RWPE1 (cell line): ENCODE data around the gene CDKAL1.

Experiments
- CTCF ChIA-PET: fragments of 350-600 bp; sonication (Branson Sonifier 250); formaldehyde crosslinking; extraction: SDS; loops from one replicate; lab custom pipeline; 2021; lab: Yijun Ruan, JAX
- POLR2A ChIA-PET: fragments of 400-600 bp; formaldehyde crosslinking; extraction: SDS; loops from one replicate; lab custom pipeline; 2020; ENCODE audit warnings: antibody characterized with exemption; ENCODE audit not compliant: low non-redundant PET; lab: Yijun Ruan, JAX
- DNase-seq: peaks from one replicate; pipeline ENCODE4 v3.0.0; 2012; ENCODE audit warnings: low spot score
- H3K27ac ChIP-seq: fragments of 450-650 bp; 2 replicates; pipeline ENCODE4 v1.5.1; 2017
- TF ChIP-seq, protein P1 (sequence below): fragments of 450-650 bp; conservative IDR thresholded peaks from 2 replicates; pipeline ENCODE4 v1.5.1; 2017; ENCODE audit warnings: low read depth, mild to moderate bottlenecking

CDKAL1 gene

DNA sequence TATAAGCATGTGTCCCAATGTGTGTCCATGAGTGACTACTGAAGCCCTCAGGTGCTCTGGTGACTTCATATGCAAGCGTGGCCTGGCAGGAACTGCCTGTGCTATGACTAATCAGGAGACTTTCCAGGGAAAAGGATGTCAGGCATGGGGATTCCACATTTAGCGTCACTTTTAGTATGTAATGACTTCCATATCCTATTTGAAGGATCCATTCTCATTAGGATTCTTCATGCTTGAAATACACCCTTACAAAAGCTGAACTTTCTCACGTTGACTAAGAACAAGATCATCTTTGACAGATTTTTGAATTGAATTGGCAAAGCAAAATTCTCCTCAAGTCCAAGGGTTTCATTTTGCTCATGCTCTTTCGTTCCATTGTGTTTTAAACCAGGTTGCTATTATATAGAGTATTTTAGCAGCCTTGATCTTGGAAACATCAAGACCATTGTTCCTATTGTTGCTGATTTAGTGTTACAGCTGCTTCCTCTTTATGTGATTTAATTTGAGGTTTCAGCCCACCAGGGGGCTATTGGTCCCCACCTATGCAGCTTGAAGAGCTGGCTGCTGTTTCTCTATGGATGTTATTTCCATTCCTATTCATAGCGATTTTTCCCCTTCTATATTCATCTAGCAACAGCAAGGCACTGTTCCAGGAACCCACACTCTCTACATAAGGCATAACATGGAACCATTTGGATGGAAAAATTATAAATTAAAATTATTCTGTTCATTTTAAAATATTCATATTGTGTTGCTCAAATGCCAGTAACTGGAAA is 418.6 kb downstream of the CDKAL1 start:
- peak; percentile 46 for DNase-seq

DNA sequence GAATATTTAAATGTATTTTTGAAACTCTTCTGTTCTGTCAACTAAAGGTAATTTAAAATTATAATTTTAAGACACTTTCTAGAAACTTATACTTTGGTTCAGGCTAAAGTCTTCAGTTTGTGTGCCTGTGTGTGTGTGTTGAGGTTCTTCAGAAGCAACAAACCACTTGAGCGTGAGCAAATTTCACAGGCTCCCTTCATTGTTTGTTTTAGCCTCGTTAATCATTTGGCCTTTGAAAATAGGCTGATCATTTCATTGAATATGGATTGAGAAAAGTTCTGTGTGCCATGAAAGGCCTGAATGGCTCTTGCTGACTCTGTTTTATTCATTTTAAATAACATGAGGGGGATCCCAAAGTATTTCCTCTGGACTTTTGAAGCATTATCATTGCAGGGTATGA is 420.1 kb downstream of the CDKAL1 start:
- TF ChIP-seq, protein P1, sequence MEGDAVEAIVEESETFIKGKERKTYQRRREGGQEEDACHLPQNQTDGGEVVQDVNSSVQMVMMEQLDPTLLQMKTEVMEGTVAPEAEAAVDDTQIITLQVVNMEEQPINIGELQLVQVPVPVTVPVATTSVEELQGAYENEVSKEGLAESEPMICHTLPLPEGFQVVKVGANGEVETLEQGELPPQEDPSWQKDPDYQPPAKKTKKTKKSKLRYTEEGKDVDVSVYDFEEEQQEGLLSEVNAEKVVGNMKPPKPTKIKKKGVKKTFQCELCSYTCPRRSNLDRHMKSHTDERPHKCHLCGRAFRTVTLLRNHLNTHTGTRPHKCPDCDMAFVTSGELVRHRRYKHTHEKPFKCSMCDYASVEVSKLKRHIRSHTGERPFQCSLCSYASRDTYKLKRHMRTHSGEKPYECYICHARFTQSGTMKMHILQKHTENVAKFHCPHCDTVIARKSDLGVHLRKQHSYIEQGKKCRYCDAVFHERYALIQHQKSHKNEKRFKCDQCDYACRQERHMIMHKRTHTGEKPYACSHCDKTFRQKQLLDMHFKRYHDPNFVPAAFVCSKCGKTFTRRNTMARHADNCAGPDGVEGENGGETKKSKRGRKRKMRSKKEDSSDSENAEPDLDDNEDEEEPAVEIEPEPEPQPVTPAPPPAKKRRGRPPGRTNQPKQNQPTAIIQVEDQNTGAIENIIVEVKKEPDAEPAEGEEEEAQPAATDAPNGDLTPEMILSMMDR = no peak
- no peak for DNase-seq
- POLR2A ChIA-PET = no interaction called here
- H3K27ac ChIP-seq = no peak overlapping the region
- CTCF ChIA-PET = no interaction called here

More for the DNA sequence above, 418.6 kb downstream of the CDKAL1 start:
- ChIA-PET CTCF (interaction anchor here (0.6 kb wide), 1 partner anchor 87 kb away, joined by 3 read pairs; no protein-coding TSS in a partner anchor), POLR2A (no interaction called here)
- H3K27ac ChIP-seq = no peak overlapping the region
- TF ChIP-seq, protein P1 = no peak

DNA sequence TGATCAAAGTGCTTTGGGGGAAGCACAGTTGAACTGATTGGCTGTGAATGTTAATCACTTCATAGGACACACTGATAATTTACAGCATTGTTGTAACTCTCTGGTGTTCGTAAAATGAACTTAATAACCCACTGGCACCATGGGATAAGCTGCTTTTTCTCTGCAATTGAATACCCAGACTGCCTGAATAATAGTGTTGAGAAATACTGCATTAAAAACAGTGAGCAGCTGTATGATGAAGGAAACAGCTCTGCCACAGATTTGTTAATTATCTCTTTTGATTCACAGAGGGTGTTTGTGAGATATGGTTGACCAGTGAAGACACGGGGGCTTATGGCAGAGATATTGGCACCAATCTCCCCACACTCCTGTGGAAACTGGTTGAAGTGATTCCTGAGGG is 420.9 kb downstream of the CDKAL1 start:
- H3K27ac ChIP-seq = no peak overlapping the region
- CTCF ChIA-PET = no interaction called here

DNA sequence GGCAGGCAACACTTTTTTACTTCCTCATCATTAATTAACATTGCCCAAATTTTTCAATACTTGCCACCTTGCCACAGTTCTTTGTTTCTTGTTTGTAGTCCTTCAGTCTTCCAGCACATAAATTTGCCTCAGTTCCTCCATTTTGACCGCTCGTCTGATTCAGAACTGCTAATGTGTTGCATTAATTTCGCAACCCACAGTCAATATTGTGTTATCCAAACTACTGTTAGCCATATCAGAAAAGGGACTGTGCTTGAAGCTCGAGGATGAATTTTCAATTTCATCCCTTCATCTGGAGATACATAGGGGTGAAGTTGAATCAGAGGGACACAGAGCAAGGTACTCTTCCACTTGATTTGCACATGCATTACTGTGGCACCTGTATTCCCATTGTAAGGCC is 421.5 kb downstream of the CDKAL1 start:
- DNase-seq = no peak
- TF ChIP-seq, protein P1 = no peak
- POLR2A ChIA-PET = no interaction called here
- CTCF ChIA-PET = no interaction called here
- no peak overlapping the region for H3K27ac ChIP-seq

More for the DNA sequence above, 420.9 kb downstream of the CDKAL1 start:
- POLR2A ChIA-PET = no interaction called here
- TF ChIP-seq, protein P1 = no peak
- no peak for DNase-seq

DNA sequence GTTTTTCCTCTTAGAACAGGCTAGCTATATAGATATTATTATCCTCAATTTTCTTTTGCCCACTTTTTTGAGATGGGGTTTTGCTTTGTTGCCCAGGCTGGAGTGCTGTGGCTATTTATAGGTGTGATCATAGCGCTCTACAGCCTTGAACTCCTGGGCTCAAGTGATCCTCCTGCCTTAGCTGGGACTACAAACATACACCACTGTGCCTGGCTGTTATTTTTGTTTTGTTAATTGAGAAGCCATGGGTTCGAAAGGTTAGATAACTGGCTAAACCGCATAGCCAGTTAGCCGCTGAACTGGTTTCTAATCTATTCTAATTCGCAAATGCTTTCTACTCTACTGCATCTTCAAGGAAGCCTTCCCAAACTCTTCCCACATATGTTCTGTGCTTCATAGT is 425.8 kb downstream of the CDKAL1 start:
- H3K27ac ChIP-seq = no peak overlapping the region
- ChIA-PET POLR2A (no interaction called here), CTCF (no interaction called here)
- TF ChIP-seq, protein P1 = no peak
- DNase-seq = no peak

DNA sequence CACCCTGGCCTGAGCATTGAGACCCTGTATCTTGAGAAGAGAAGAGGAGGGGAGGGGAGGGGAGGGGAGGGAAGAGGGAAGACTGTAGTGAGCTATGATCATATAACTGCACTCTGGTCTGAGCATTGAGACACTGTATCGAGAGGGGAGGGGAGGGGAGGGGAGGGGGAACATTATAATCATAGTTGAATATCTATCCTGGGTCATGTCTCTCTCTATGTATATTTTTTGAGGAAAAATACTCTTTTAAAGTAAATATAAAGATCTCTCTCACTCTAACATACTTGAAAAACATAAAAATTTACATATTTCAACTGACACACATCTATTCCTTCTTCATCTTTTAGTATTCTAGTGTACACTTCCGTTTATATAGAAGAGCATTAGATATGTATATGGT is 431.0 kb downstream of the CDKAL1 start:
- CTCF ChIA-PET = interaction anchor here (0.6 kb wide), 1 partner anchor 324 kb away, joined by 3 read pairs; no protein-coding TSS in a partner anchor
- TF ChIP-seq, protein P1 = no peak
- no peak overlapping the region for H3K27ac ChIP-seq
- POLR2A ChIA-PET = no interaction called here
- DNase-seq = no peak
